HG02884 (cell line): ENCODE measurements around the gene MS4A7.

Source experiments
- ATAC-seq: cut with Tn5 transposase; IDR thresholded peaks from one replicate; pipeline ENCODE4 v1.9.1; 2021; ENCODE audit warnings: mild to moderate bottlenecking, moderate library complexity; ENCODE audit not compliant: unreplicated experiment

The MS4A7 gene

DNA sequence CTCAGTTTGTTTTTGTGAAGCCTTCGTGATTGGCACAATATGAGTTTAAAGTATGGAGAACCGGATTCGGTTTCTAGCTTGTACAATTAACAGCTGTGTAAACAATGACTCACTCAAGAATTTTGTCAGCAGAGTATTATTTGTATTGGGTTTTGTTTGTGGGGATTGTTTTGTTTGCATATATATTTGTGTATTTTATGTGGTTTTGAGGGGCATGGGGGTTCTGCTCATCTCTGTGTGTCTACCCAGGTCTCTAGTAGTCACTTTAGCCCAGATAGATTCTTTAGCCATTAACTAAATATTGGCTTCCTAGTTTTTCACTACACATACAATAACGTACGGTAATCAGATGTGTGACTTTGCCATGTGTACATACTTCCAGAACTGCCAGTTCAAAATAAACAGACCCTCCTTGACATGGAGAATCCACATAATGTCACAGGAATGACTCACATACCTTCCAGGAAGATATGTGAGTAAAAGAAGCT, 7.5 kb upstream of the MS4A7 start:
- no peak for ATAC-seq

DNA sequence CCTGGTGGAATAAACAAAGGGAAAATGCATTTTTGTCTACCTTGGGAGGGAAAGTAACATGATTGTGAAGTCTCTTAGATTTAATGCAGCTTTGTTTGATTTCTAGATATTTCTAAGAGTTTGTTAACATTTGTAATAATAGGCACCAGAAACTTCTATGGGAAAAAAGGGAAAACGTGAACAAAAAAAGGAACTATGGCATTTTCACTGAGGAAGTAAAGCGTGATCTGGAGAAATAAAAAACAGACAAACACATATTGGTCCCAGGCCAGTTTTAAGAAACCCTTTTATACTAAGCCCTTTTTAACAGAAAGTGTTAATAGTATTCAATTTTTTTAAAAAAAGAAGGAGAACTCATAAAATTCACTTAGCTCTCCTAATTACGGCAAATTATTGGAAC, 6.9 kb upstream of the MS4A7 start:
- ATAC-seq, result no peak

DNA sequence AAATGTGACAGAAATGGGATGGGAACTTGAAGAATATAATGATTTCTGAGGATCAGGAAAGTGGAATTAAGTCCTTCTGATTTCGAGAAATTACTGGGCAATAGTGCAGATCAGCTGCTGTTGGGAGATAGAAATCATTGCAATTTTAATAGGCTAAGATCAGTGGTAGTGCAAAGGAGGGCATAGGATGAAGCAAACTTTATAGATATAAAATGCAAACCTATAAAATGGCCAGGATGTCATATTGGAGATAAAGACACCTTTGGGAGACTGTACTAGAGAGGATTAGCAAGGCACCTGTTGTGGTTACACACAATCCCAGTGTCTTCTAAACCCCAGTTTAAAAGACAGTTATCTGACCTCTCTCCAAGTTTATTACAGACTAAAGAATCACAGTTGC, 6.5 kb upstream of the MS4A7 start:
- ATAC-seq, result no peak

DNA sequence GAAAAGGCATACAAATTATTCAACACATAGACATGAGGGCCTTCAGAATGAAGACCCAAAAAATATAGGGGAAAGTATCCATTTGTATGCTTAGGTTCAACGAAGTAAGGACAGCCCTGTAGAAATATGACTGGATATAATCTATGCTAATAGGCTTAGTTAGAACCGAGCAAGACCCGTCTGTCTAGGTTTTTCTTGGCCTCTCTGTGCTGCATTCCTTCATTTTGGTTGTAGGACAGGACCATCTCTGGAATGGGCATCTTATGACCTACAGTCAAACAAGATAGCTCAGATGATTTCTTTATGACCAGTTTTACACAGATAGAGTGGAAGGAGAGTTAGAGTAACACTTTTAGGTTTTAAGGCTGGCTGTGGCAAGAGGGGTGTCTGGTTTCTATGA, 5.6 kb upstream of the MS4A7 start:
- no peak for ATAC-seq

DNA sequence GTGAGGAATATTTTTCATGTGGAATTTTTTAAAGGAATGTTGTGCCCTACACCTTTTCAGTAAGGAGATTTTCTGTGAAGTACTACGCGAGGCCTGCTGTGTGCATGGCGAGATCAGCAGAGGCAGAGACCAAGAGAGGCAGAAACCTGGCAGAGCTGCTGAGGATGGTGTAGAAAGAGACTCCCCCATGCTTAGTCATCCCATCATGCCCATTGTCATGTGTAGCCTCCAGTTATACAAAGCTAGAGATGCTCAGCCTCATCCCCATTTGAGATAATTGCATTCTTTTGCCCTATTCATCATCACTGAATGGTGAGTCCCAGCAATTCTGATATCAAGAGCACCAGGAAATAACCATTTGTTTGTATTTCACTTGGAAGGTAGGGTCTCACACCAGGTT, 3.0 kb upstream of the MS4A7 start:
- ATAC-seq, result no peak

DNA sequence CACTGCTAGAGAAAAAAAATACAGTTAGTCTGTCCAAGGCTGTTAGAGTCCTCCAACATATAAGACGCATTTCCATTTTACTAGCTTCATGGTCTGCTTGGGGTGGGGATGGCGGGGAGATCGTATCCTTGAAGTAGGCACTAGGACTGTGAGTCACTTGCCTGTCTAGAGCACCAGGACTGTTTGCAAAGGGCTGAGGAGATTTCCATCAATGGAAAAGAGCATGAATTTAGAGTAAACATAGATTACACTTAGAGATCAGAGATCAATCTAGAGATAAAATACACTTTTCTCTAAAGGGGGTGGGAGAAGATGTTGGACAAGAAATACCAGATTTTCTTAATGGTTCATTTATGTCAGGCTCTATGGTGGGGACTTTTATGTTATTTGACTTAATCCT, 1.7 kb upstream of the MS4A7 start:
- ATAC-seq, result no peak

DNA sequence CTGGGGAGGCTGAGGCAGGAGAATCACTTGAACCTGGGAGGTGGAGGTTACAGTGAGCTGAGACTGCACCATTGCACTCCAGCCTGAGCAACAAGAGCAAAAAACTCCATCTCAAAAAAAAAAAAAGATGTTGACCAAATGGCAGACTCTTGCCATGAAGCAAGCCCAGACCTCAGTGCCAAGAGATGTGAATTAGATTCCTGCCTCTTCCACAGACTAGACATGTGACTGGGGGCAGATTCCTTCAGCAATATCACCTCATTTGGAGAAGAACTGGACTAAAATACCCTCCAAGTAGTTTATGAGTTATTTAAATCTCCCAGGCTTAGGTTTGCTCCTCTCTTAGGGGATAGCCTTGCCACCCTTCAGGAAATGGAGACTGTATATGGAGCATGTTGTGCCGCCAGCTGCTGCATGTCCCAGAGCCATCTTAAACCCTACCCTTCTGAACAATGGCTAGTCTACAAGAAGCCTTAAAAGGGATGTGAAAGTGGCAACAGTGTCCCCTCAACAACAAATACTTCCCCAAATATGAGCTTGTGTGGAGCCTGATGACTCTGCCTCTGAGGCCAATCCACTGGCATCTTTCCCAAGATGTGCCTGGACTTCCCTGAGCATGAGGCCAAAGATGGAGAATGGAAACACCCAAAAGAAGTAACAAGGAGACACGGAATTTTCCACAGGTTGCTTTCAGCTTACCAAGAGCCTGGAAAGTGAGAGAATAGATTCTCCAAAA, 763 bp upstream of the MS4A7 start:
- peak; percentile 49 for ATAC-seq

DNA sequence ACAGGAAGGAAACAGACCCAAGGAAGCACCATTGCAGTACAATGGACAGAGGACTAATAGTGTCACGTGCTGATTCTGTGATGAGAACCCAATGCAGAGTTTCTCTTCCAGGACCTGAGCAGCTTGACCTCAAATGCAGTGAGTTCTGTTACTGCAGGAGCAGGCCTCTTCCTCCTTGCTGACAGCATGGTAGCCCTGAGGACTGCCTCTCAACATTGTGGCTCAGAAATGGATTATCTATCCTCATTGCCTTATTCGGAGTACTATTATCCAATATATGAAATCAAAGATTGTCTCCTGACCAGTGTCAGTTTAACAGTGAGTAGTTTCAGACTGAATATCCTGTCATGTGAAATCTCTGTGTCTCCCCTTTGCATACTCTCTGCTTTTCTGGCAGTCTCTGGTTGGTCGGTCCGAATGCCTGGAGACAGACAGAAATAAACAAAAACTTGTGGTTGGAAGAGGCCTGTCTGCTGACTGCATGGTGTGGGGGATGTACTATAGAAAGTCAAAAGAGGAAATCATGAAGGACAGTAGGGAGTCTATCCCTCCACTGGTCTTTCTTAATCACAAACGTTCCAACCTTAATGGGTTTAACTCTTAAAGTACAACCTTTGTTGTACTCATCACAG, 11.1 kb downstream of the MS4A7 start:
- peak; percentile 84 for ATAC-seq

DNA sequence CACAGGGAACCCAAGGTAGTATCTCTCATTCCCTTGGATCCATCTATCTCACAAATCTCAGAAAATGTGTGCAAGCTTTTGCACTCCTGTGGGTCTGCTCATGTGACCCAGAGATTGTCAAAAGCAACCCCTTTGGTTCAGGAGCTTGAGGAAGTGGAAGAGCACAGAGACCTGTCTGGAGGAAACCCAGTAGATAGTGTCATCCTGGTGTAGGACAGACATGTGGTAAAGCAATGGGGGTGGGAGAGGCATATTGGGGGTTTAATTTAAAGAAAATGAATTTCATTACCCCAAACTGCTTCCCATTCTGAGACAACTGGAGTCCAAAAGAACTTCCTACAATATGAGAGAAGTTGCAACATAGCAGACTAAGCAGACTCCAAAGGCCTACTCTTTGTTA, 12.1 kb downstream of the MS4A7 start:
- ATAC-seq, result no peak

DNA sequence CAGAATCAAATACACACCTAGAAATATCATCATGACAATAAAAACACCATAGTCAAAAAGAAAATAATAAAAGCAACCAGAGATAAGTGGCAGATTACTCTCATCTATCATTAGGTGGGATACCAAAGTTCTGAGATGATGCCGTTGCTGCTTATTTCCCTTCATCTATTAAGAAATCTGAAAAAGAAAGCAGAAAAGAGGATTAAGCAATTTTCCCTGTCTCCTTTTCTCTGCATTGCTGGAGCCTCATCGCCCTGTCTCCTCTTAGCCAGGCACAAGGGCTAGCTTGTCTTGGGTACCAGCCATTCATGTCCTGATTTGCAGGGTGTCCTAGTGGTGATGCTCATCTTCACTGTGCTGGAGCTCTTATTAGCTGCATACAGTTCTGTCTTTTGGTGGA, 14.0 kb downstream of the MS4A7 start:
- no peak for ATAC-seq

DNA sequence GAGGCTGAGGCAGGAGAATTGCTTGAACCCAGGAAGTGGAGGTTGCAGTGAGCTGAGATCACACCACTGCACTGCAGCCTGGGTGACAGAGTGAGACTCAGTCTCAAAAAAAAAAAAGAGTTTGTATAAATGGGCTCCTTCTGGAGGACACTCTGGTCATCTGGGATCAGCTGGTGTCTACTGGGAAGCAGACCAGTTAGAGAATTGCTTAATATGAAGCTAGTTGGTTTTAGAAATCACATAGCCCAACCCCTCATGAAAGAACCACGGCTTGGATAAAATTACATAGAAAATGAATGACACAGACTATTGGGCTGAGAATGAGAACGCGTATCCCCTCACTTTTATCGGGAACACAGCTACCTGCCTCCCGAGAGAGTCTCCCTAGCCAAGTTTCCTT, 14.7 kb downstream of the MS4A7 start:
- ATAC-seq, result no peak

DNA sequence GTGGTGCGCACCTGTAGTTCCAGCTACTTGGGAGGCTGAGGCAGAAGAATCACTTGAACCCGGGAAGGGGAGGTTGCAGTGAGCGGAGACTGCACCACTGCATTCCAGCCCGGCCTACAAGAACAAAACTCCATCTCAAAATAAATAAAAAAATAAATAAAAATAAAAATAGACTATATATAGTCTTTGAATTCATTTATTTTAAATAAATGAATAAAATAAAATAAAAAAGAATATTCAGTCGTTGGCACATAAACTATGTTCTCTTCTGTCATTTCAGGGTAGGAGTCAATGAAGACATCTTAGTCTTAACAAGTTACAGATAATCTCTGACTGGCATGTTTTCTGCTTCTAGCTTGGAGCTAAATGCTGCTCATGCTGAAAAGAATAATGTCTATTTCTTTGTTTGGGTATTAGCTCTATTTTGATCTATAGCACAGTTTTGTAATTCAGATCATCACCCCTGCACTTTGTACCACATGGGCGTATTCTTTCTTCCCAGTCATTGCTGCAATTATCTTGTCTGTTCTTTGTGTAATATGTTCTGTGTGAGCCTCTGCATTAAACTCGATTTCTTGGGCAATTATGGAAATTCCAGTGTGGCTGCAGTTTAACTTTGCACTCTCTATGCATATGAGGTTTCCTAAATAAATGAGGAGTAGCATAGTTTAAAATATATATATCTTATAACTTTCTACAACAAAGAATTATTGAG, 16.5 kb downstream of the MS4A7 start:
- ATAC-seq, result no peak

DNA sequence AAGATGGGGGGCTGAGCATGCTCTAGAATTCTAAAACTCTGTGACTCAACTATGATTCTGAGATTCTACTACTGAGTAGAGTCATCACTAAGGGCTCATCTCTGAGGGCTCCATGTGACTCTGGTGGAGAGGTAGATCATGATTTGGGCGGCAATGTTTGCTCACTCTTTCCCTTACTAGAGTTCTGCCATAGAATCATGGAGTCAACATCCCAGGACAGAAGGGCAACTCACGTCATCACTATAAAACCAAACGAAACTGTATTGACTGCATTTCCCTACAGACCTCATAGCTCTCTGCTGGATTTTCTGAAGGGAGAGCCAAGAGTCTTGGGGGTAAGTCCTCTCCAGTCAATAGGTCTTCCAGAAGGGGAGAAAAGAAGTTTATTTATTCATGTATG, 18.1 kb downstream of the MS4A7 start, which contains the start of gene MS4A14:
Gene MS4A14, plus strand, starts transcription at position 78 of the 400 bp plus-strand sequence. Its CDS starts 120 bp downstream, at position 198.
- ATAC-seq, result no peak

DNA sequence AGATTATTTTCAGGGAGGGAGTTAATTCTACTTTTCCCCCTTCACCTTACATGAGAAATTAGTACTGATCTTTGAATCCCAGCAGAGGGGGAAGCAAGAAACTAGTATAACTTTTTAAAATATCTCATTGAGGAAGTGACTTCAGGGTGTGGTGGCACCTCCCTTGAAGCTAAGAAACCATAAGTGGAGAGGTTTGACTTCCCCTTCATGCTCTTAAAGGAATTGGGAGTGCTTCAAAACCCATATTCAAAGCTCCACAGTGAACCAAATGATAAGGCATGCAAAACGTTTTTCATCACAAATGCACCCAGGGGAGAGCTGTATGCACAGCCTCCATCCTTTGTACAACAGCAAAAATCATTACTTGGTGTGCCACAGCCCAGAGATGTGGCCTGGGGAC, 18.5 kb downstream of the MS4A7 start:
- peak; percentile 80 for ATAC-seq

DNA sequence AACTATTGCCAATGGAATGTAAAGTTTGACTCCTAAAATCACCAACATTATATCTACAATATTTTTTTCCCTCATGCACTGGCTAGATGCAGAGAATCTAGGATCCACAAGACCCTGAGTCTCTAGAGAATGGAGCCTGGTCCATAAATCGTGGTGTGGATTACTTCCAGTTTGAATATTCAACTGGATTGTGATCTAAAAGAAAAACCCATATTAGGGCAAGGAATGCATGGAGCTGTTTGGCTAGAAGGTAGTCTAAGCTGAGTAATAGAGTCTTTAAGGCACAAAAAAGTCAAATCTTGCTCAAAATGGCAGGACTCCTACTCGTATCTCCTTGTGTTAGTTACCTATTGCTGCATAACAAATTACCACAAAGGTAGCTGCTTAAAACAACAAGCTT, 41.7 kb downstream of the MS4A7 start:
- ATAC-seq, result no peak

DNA sequence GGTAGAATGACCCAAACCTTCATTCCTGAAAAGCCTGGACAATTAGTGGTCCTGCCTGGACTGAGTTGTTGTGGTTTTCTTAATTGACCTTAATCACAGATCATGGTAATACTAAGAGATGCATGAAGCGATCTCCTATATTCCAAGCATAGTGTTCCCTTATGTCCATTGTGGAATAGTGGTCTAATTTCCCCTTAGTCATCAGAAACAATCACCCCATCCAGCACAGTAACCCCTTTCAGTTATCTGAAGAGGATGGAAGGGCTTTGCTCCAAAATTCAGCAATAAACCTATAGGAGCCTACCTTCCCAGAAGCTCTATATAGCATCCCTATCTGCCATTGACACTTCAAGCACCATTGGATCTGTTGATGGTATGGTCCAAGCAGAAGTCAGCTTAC, 44.3 kb downstream of the MS4A7 start:
- ATAC-seq, result no peak

DNA sequence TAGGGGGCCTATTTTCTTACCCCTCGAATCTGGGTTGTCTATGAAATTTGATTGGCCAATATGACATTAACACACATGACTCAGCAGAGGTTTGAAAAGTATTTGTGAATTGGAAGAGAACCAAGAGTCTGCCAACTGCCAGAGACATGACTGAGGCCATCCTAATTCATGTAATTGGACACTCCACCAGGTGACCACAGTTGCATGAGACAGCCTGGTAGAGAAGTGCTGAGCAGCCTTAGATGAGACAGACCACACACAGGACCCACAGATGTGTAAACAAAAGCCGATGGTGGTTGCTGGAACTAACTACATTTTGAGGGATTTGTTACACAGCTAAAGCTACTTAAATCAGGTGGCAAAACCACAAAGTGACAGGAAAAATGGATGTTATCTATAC, 50.2 kb downstream of the MS4A7 start:
- no peak for ATAC-seq

DNA sequence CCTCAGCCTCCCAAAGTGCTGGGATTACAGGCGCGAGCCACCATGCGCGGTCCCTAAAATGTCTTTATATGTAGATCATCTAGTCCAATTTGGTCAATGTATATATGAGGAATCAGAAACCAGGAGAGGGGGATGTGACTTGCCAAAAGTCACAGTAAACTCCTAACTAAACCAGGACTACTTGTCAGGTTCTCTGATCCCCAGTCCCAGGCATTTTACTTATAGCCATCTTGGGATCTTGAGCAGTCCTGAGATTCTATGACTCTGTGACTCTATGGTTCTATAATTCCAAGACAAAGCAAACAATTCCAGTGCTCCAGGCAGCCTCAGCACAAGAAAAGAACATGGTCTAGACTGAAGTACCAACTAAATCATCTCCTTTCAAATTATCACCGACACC, 50.9 kb downstream of the MS4A7 start, which contains the start of gene MS4A5:
Gene MS4A5, plus strand, starts transcription at position 301 of the 400 bp plus-strand sequence. CDS start 103 bp downstream, outside the sequence.
- no peak for ATAC-seq

DNA sequence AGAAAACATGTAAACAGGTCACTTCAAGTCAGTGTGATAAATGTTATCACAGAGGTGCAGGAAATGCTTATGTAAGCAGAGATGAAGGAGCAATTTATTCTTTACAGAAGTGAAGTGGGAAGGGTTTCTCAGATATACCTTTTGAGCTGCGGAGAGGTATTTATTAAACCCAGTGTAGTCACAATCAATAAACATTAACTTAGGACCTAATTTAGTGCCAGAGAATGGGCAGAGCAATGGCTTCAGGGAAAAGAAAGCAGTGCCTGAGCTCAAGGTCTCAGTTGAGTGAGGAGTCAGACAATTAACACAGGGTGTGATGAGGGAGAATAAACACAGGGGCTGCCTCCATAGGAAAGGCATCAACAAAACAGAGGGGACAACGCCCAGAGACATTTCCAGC, 52.9 kb downstream of the MS4A7 start:
- no peak for ATAC-seq

DNA sequence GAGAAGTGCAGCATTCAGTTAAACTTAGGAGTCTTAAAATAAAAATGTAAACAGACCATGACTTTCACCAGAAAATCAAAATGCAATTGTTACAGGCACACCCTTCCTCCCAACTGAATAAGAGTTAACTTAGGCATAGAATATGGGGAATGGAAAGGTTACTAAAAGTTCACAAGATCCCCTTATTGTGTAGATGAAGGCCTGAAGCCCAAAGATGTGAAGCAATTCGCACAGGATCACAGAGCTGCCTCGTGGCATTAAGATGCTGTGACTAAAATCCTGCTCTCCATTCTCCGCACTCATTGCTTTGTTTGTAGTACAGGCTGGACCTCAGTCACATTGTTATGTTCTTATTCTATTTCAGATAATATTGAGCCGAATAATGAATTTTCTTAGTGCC, 55.1 kb downstream of the MS4A7 start:
- ATAC-seq, result no peak
